Placental epithelial cell (primary cell): ENCODE results near the gene SPEF2. TPM values are rescaled to one million over a fixed set of nuclear protein-coding genes. Genes with fewer than 3 reads are reported as not detected.

Experiments
- small RNA-seq: library from RNA; depleted of rRNA; stranded (forward); fragments of <200 nt; gene quantifications from one replicate; pipeline ENCODE3, GENCODE V24; 2012
- total RNA-seq: library from RNA; depleted of rRNA; stranded (reverse); fragments of >200 nt; gene quantifications from 2 replicates; pipeline ENCODE4 v1.2.3, GENCODE V29; 2012

The SPEF2 gene, protein sequence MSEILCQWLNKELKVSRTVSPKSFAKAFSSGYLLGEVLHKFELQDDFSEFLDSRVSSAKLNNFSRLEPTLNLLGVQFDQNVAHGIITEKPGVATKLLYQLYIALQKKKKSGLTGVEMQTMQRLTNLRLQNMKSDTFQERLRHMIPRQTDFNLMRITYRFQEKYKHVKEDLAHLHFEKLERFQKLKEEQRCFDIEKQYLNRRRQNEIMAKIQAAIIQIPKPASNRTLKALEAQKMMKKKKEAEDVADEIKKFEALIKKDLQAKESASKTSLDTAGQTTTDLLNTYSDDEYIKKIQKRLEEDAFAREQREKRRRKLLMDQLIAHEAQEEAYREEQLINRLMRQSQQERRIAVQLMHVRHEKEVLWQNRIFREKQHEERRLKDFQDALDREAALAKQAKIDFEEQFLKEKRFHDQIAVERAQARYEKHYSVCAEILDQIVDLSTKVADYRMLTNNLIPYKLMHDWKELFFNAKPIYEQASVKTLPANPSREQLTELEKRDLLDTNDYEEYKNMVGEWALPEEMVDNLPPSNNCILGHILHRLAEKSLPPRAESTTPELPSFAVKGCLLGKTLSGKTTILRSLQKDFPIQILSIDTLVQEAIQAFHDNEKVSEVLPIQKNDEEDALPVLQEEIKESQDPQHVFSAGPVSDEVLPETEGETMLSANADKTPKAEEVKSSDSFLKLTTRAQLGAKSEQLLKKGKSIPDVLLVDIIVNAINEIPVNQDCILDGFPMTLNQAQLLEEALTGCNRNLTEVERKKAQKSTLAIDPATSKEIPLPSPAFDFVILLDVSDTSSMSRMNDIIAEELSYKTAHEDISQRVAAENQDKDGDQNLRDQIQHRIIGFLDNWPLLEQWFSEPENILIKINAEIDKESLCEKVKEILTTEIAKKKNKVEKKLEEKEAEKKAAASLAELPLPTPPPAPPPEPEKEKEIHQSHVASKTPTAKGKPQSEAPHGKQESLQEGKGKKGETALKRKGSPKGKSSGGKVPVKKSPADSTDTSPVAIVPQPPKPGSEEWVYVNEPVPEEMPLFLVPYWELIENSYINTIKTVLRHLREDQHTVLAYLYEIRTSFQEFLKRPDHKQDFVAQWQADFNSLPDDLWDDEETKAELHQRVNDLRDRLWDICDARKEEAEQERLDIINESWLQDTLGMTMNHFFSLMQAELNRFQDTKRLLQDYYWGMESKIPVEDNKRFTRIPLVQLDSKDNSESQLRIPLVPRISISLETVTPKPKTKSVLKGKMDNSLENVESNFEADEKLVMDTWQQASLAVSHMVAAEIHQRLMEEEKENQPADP (N-terminal part only)
- 4.4 and 8.2 TPM in 2 replicates for total RNA-seq

DNA sequence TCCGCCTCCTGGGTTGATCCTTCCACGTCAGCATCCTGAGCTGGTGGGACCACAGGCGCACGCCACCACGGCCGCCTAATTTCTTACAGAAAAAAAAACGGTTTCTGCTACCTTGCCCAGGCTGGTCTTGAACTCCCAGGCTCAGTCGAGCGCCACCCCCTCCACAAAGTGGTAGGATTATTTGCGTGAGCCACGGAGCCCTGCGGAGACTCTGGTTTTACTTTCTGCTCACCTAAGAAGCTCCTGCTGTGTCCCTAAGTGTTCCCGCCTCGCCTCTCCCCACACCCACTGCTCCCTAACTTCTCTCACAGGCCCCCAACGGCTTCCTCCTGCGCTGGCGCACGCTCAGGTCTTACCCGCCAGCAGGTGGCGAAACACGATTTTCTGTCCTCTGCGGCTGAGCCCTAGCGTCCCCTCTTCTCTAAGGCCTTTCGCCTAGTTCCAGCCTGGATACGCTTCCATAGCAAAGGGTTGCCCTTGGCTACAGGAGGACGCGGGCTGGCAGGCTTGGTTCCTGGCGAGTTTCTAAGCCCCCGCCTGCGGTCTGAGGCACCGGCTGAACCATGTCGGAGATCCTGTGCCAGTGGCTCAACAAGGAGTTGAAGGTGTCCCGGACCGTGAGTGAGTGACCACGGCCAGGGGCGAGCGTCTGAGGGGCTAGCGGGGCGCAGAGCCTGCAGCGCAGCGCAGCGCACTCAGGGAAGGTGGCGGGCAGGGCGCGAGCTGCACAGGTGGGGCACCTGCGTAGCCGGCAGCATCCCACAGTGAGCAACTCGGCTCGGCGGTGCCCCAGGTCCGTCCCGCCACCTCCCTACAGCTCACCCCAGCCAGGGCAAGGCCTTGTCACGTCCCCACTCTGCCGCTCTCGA, at the start of gene SPEF2:
Gene SPEF2, plus strand, starts transcription at position 429 of the 869 bp plus-strand sequence. Its CDS starts 135 bp downstream, at position 564.

DNA sequence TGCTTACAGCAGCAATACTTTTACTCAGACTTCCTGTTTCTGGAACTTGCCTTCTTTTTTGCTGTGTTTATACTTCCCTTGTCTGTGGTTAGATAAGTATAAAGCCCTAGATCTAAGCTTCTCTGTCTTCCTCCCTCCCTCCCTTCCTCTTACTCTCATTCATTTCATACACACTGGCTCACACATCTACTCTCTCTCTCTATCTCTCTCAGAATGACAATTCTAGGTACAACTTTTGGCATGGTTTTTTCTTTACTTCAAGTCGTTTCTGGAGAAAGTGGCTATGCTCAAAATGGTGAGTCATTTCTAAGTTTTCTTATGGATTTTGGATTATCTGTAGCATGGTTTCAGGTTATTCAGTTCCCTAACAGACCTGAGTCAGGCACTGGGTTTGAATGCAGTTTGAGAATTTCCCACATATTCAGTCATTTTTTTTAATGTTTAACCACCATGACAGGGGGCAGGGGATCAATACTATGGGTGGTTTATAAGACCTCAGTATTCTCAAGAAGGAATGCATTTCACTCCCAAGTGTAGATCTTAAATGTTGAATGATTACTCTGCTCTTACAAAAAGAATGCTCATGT, 239.2 kb downstream of the SPEF2 start, which contains the start of gene IL7R:
Gene IL7R, plus strand, starts transcription at position 127 of the 587 bp plus-strand sequence. Its CDS starts 87 bp downstream, at position 214.

Small RNA genes within 50 kb of the gene (small RNA-seq; reads per million reads assigned to genes)
- not detected for gene RNU7-130P

Other genes starting within 250 kb of the SPEF2 start
- 0.39 TPM in 1 of 2 replicates, not detected in the other for gene IL7R, start 239.0 kb downstream of the SPEF2 start, total RNA-seq